ENCODE measurements around the gene ZSCAN5A.

ZSCAN5A gene

GRCh38 chr19:56324436-56324835 lies 9.8 kb upstream of the ZSCAN5A start:
- no peak overlapping the region for H3K4me3 ChIP-seq (ENCODE audit: low read depth, low read length)
- in situ Hi-C loops (cut with HindIII; ENCODE audit: low sequenced_read_pairs), result no loop called here
- no peak for TF ChIP-seq CTCF (IDR thresholded peaks at IDR 0.05; ENCODE audit: low read depth, low read length)
- no peak for DNase-seq (ENCODE audit: low read depth, low spot score)

- TF ChIP-seq CTCF (IDR thresholded peaks at IDR 0.05; ENCODE audit: low read depth, low read length), result no peak
- DNase-seq (ENCODE audit: low read depth, low spot score), result no peak
- no peak overlapping the region for H3K4me3 ChIP-seq (ENCODE audit: low read depth, low read length)
Measured at GRCh38 chr19:56321989-56322440, 7.4 kb upstream of the ZSCAN5A start.

GRCh38 chr19:56321254-56321988 lies 6.8 kb upstream of the ZSCAN5A start:
- in situ Hi-C loops (cut with HindIII; ENCODE audit: low sequenced_read_pairs), result no loop called here
- H3K4me3 ChIP-seq (ENCODE audit: low read depth, low read length), result no peak overlapping the region
- DNase-seq (ENCODE audit: low read depth, low spot score), result no peak
- TF ChIP-seq CTCF (IDR thresholded peaks at IDR 0.05; ENCODE audit: low read depth, low read length), result no peak

More at GRCh38 chr19:56321989-56322440, 7.4 kb upstream of the ZSCAN5A start:
- in situ Hi-C loops (cut with HindIII; ENCODE audit: low sequenced_read_pairs), result no loop called here

GRCh38 chr19:56319991-56320390 lies 5.4 kb upstream of the ZSCAN5A start:
- no peak for DNase-seq (ENCODE audit: low read depth, low spot score)
- no peak overlapping the region for H3K4me3 ChIP-seq (ENCODE audit: low read depth, low read length)
- in situ Hi-C loops (cut with HindIII; ENCODE audit: low sequenced_read_pairs), result no loop called here
- TF ChIP-seq CTCF (IDR thresholded peaks at IDR 0.05; ENCODE audit: low read depth, low read length), result no peak

- no peak for DNase-seq (ENCODE audit: low read depth, low spot score)
- in situ Hi-C loops (cut with HindIII; ENCODE audit: low sequenced_read_pairs), result no loop called here
- no peak for TF ChIP-seq CTCF (IDR thresholded peaks at IDR 0.05; ENCODE audit: low read depth, low read length)
- H3K4me3 ChIP-seq (ENCODE audit: low read depth, low read length), result no peak overlapping the region
Measured at GRCh38 chr19:56317749-56318148, 3.1 kb upstream of the ZSCAN5A start.

- no peak for DNase-seq (ENCODE audit: low read depth, low spot score)
- no peak for TF ChIP-seq CTCF (IDR thresholded peaks at IDR 0.05; ENCODE audit: low read depth, low read length)
- H3K4me3 ChIP-seq (ENCODE audit: low read depth, low read length), result no peak overlapping the region
- in situ Hi-C loops (cut with HindIII; ENCODE audit: low sequenced_read_pairs), result no loop called here
Measured at GRCh38 chr19:56316728-56317127, 2.1 kb upstream of the ZSCAN5A start.

Measured in astrocyte of the spinal cord (primary cell).